MCF 10A (cell line): Measurements from ENCODE around the gene WASF2. TPM values are rescaled to one million over a fixed set of nuclear protein-coding genes. Genes with fewer than 3 reads are reported as not detected.

Experiments
- BruUV-seq: library from RNA; stranded (reverse); fragments of 400-500 nt; replicated peaks from 2 replicates; lab custom pipeline; 2021; lab: Mats Ljungman, UMichigan
- CTCF ChIA-PET: fragments of 300-600 bp; sonication (Branson Sonifier 250); formaldehyde crosslinking; extraction: SDS; loops from one replicate; lab custom pipeline; 2021; ENCODE audit warnings: antibody characterized with exemption, inconsistent platforms; lab: Yijun Ruan, JAX
- POLR2A ChIA-PET: fragments of 300-600, 350-650 bp; sonication (Branson Sonifier 250); formaldehyde crosslinking; extraction: SDS; loops from one replicate; lab custom pipeline; 2020; ENCODE audit warnings: antibody characterized with exemption, inconsistent platforms; lab: Yijun Ruan, JAX
- DNase-seq: peaks from one replicate; pipeline ENCODE4 v3.0.0-alpha.2; 2018; ENCODE audit not compliant: unreplicated experiment
- H3K27ac Mint-ChIP-seq: one replicate; pipeline ENCODE4 v1.8.0; 2022; ENCODE audit warnings: mild to moderate bottlenecking, low read depth, mixed read lengths; ENCODE audit not compliant: unreplicated experiment
- H3K27me3 Mint-ChIP-seq: one replicate; pipeline ENCODE4 v1.8.0; 2022; ENCODE audit warnings: mixed read lengths; ENCODE audit not compliant: insufficient read depth, unreplicated experiment
- H3K36me3 Mint-ChIP-seq: one replicate; pipeline ENCODE4 v1.8.0; 2022; ENCODE audit warnings: mild to moderate bottlenecking, moderate library complexity, mixed read lengths; ENCODE audit not compliant: insufficient read depth, unreplicated experiment
- H3K4me1 Mint-ChIP-seq: one replicate; pipeline ENCODE4 v1.8.0; 2022; ENCODE audit warnings: mixed read lengths; ENCODE audit not compliant: insufficient read depth, unreplicated experiment
- H3K4me3 Mint-ChIP-seq: one replicate; pipeline ENCODE4 v1.8.0; 2022; ENCODE audit warnings: mild to moderate bottlenecking, moderate library complexity, mixed read lengths; ENCODE audit not compliant: unreplicated experiment
- H3K9me3 Mint-ChIP-seq: one replicate; pipeline ENCODE4 v1.8.0; 2022; ENCODE audit warnings: mixed read lengths; ENCODE audit not compliant: unreplicated experiment
- intact Hi-C: fragments of 100-400 bp; cut with micrococcal nuclease; formaldehyde crosslinking; loops from 2 replicates; pipeline ENCODE4 v1.14.1; 2022
- total RNA-seq: library from RNA; stranded (reverse); gene quantifications from 2 replicates; pipeline ENCODE4 v1.2.3, GENCODE V29; 2022
- TF ChIP-seq, protein P1 (sequence below): fragments of 200-600 bp; IDR thresholded peaks from one replicate; pipeline ENCODE4 v1.8.0; 2022; ENCODE audit warnings: antibody characterized with exemption, mild to moderate bottlenecking; ENCODE audit not compliant: unreplicated experiment

Gene WASF2
- total RNA-seq, 1 experiment from 2014 or later, result 131 TPM

GRCh38 chr1:27397749-27398148, 92.2 kb downstream of the WASF2 start:
- no peak overlapping the region for H3K4me3 Mint-ChIP-seq
- no peak for DNase-seq
- H3K36me3 Mint-ChIP-seq, result peaks cover 8% of the 10 kb centered on the region
- TF ChIP-seq, protein P1, sequence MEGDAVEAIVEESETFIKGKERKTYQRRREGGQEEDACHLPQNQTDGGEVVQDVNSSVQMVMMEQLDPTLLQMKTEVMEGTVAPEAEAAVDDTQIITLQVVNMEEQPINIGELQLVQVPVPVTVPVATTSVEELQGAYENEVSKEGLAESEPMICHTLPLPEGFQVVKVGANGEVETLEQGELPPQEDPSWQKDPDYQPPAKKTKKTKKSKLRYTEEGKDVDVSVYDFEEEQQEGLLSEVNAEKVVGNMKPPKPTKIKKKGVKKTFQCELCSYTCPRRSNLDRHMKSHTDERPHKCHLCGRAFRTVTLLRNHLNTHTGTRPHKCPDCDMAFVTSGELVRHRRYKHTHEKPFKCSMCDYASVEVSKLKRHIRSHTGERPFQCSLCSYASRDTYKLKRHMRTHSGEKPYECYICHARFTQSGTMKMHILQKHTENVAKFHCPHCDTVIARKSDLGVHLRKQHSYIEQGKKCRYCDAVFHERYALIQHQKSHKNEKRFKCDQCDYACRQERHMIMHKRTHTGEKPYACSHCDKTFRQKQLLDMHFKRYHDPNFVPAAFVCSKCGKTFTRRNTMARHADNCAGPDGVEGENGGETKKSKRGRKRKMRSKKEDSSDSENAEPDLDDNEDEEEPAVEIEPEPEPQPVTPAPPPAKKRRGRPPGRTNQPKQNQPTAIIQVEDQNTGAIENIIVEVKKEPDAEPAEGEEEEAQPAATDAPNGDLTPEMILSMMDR, result no peak
- H3K9me3 Mint-ChIP-seq, result no peaks in the 10 kb centered on the region
- ChIA-PET POLR2A (interaction anchor here (0.6 to 2.4 kb wide), 5 partner anchors 15 to 327 kb away, joined by 3 to 15 read pairs (median 4); partner anchors contain the start of gene MAP3K6), CTCF (interaction anchor here (0.6 to 7.2 kb wide), 8 partner anchors 10 to 353 kb away, joined by 3 to 220 read pairs (median 4); no protein-coding TSS in a partner anchor)
- intact Hi-C loops, result loop anchor here (5.0 kb wide), 1 partner anchor 300 kb away; no protein-coding TSS in a partner anchor
- no peak overlapping the region for H3K27ac Mint-ChIP-seq
- H3K4me1 Mint-ChIP-seq, result peaks cover 10% of the 10 kb centered on the region
- H3K27me3 Mint-ChIP-seq, result no peaks in the 10 kb centered on the region
- BruUV-seq, result no TSS peak

GRCh38 chr1:27397110-27397509, 92.9 kb downstream of the WASF2 start:
- no TSS peak for BruUV-seq
- Mint-ChIP-seq H3K27ac (no peak overlapping the region), H3K9me3 (no peaks in the 10 kb centered on the region), H3K4me3 (no peak overlapping the region), H3K36me3 (peaks cover 6% of the 10 kb centered on the region), H3K4me1 (peaks cover 13% of the 10 kb centered on the region), H3K27me3 (no peaks in the 10 kb centered on the region)
- no peak for DNase-seq
- intact Hi-C loops, result loop anchor here (5.0 kb wide), 1 partner anchor 300 kb away; no protein-coding TSS in a partner anchor
- POLR2A ChIA-PET, result interaction anchor here (0.6 to 2.4 kb wide), 8 partner anchors 16 to 384 kb away, joined by 3 to 15 read pairs (median 3); partner anchors contain the start of genes MAP3K6, SYTL1 and TENT5B
- TF ChIP-seq, protein P1, result no peak
- CTCF ChIA-PET, result interaction anchor here (0.6 to 7.2 kb wide), 17 partner anchors 9 to 353 kb away, joined by 3 to 220 read pairs (median 4); no protein-coding TSS in a partner anchor

DNA sequence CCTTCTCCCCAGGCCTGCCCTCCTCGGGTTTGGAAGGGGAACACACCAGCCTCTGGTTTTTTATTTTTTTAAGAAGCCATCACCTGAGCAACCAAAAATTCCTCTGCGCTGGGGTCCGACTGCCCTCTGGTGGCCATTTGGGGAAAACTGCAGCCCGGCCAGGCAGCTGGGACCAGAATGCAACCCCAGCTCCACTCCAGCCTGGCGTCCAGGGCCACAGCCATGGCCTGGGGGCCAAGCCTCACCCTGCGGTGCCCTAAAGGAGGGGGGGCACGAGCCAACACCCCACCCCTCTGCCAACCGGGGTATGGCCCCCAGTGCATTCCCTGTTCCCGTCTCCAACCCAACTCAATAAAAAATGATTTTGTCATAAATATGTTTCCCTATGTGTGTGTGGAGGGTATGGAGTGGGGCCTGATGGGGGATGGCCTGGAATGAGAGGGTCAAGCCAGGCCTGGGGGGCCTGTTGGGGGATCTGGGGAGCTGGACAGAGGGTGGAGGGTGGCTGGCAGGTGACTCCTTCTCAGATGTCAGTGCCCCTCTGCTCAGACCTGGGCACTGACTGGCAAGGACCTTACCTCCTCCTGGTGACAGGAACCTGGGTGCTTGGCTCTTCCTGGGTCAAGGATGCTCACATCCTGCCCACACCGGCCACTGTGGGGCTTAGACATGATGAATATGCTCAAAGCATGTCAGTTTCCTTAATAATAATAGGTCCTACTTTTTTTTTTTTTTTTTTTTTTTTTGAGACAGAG, 94.3 kb downstream of the WASF2 start:
- peak; percentile 77 for DNase-seq
- no peak overlapping the region for H3K4me3 Mint-ChIP-seq
- CTCF ChIA-PET, result interaction anchor here (0.6 to 7.2 kb wide), 24 partner anchors 10 to 284 kb away, joined by 3 to 220 read pairs (median 4); partner anchors contain the start of genes MAP3K6 and SYTL1

More for the DNA sequence above, 94.3 kb downstream of the WASF2 start:
- POLR2A ChIA-PET, result interaction anchor here (0.8 to 1.8 kb wide), 10 partner anchors 17 to 352 kb away, joined by 3 to 9 read pairs (median 4); partner anchors contain the start of gene MAP3K6
- peaks cover 18% of the 10 kb centered on the region for H3K4me1 Mint-ChIP-seq
- BruUV-seq, result no TSS peak
- intact Hi-C loops, result loop anchor here (1.0 to 5.0 kb wide), 3 partner anchors 95 to 351 kb away; no protein-coding TSS in a partner anchor
- peaks cover 6% of the 10 kb centered on the region for H3K36me3 Mint-ChIP-seq
- H3K27ac Mint-ChIP-seq, result no peak overlapping the region
- H3K9me3 Mint-ChIP-seq, result no peaks in the 10 kb centered on the region
- H3K27me3 Mint-ChIP-seq, result no peaks in the 10 kb centered on the region
- TF ChIP-seq, protein P1, result peak; percentile 86
